ENCODE measurements around the gene ZNF469. TPM values are rescaled to one million over a fixed set of nuclear protein-coding genes. Genes with fewer than 3 reads are reported as not detected.

ZNF469 gene
- total and polyA plus RNA-seq, 2 of the 13 experiments (the other 11 are each of a cell fraction or from before 2014, with no cell fraction given), result not detected

- no peak overlapping the region for H3K4me2 ChIP-seq (ENCODE audit: low read depth, low read length)
- in situ Hi-C loops (cut with HindIII; ENCODE audit: extremely low pct_ligation_motif_present, low pct_unique_long_range_greater_than_20kb), result no loop called here
- no peak overlapping the region for H3K4me3 ChIP-seq (replicated peaks in 1 of 3; ENCODE audit: insufficient read depth in 1 of 3, low read depth in 2 of 3, low read length in 3 of 3)
- FAIRE-seq (no peak), ATAC-seq (no peak), DNase-seq (ENCODE audit: low spot score) (no peak)
- peaks cover 32 to 66% of the 10 kb centered on the region in 2 experiments; a peak in 4 of 5 replicates for H3K27me3 ChIP-seq (ENCODE audit: control insufficient read depth in 1 of 2, insufficient read depth in 2 of 2, low read length in 2 of 2)
- H4K20me1 ChIP-seq (ENCODE audit: insufficient read depth, low read length), result no peaks in the 10 kb centered on the region
- POLR2A ChIA-PET, result no interaction called here
- H3K4me1 ChIP-seq (ENCODE audit: insufficient read depth, low read length), result no peaks in the 10 kb centered on the region
- intact Hi-C loops (cut with micrococcal nuclease; ENCODE audit: unreplicated experiment), result no loop called here
- 51% methylated on average over 19 of the region's 22 CpGs for WGBS (ENCODE audit: low lambda C conversion rate)
- H3K27ac ChIP-seq (ENCODE audit: extremely low read length, insufficient read depth, low read length), result no peak overlapping the region
- CTCF ChIA-PET (ENCODE audit: low intra/inter-chr PET ratio, low total read pairs), result no interaction called here
- no peaks in the 10 kb centered on the region for H3K36me3 ChIP-seq (replicated peaks in 1 of 2; ENCODE audit: control insufficient read depth in 1 of 2, insufficient read depth in 2 of 2, low read length in 2 of 2)
- H2AFZ ChIP-seq (ENCODE audit: low read length), result no peak overlapping the region
- BruUV-seq (replicated peaks), result no TSS peak
- no peaks in the 10 kb centered on the region for H3K79me2 ChIP-seq (ENCODE audit: insufficient read depth, low read length)
- H3K9ac ChIP-seq (ENCODE audit: insufficient read depth, low read depth, low read length), result no peak overlapping the region
- peaks cover 14% of the 10 kb centered on the region for H3K9me3 ChIP-seq (ENCODE audit: low read length)
- TF ChIP-seq, protein P1, sequence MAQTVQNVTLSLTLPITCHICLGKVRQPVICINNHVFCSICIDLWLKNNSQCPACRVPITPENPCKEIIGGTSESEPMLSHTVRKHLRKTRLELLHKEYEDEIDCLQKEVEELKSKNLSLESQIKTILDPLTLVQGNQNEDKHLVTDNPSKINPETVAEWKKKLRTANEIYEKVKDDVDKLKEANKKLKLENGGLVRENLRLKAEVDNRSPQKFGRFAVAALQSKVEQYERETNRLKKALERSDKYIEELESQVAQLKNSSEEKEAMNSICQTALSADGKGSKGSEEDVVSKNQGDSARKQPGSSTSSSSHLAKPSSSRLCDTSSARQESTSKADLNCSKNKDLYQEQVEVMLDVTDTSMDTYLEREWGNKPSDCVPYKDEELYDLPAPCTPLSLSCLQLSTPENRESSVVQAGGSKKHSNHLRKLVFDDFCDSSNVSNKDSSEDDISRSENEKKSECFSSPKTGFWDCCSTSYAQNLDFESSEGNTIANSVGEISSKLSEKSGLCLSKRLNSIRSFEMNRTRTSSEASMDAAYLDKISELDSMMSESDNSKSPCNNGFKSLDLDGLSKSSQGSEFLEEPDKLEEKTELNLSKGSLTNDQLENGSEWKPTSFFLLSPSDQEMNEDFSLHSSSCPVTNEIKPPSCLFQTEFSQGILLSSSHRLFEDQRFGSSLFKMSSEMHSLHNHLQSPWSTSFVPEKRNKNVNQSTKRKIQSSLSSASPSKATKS (CRISPR knock-in tag; IDR thresholded peaks at IDR 0.05), result no peak
- TF ChIP-seq, protein P2, sequence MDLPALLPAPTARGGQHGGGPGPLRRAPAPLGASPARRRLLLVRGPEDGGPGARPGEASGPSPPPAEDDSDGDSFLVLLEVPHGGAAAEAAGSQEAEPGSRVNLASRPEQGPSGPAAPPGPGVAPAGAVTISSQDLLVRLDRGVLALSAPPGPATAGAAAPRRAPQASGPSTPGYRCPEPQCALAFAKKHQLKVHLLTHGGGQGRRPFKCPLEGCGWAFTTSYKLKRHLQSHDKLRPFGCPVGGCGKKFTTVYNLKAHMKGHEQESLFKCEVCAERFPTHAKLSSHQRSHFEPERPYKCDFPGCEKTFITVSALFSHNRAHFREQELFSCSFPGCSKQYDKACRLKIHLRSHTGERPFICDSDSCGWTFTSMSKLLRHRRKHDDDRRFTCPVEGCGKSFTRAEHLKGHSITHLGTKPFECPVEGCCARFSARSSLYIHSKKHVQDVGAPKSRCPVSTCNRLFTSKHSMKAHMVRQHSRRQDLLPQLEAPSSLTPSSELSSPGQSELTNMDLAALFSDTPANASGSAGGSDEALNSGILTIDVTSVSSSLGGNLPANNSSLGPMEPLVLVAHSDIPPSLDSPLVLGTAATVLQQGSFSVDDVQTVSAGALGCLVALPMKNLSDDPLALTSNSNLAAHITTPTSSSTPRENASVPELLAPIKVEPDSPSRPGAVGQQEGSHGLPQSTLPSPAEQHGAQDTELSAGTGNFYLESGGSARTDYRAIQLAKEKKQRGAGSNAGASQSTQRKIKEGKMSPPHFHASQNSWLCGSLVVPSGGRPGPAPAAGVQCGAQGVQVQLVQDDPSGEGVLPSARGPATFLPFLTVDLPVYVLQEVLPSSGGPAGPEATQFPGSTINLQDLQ (CRISPR knock-in tag; IDR thresholded peaks at IDR 0.05), result no peak
- TF ChIP-seq ZNF563 (CRISPR knock-in tag; IDR thresholded peaks at IDR 0.05) (no peak), ZNF646 (CRISPR knock-in tag; IDR thresholded peaks at IDR 0.05) (no peak), ZSCAN22 (CRISPR knock-in tag; IDR thresholded peaks at IDR 0.05) (no peak)
- TF ChIP-seq, protein P3, sequence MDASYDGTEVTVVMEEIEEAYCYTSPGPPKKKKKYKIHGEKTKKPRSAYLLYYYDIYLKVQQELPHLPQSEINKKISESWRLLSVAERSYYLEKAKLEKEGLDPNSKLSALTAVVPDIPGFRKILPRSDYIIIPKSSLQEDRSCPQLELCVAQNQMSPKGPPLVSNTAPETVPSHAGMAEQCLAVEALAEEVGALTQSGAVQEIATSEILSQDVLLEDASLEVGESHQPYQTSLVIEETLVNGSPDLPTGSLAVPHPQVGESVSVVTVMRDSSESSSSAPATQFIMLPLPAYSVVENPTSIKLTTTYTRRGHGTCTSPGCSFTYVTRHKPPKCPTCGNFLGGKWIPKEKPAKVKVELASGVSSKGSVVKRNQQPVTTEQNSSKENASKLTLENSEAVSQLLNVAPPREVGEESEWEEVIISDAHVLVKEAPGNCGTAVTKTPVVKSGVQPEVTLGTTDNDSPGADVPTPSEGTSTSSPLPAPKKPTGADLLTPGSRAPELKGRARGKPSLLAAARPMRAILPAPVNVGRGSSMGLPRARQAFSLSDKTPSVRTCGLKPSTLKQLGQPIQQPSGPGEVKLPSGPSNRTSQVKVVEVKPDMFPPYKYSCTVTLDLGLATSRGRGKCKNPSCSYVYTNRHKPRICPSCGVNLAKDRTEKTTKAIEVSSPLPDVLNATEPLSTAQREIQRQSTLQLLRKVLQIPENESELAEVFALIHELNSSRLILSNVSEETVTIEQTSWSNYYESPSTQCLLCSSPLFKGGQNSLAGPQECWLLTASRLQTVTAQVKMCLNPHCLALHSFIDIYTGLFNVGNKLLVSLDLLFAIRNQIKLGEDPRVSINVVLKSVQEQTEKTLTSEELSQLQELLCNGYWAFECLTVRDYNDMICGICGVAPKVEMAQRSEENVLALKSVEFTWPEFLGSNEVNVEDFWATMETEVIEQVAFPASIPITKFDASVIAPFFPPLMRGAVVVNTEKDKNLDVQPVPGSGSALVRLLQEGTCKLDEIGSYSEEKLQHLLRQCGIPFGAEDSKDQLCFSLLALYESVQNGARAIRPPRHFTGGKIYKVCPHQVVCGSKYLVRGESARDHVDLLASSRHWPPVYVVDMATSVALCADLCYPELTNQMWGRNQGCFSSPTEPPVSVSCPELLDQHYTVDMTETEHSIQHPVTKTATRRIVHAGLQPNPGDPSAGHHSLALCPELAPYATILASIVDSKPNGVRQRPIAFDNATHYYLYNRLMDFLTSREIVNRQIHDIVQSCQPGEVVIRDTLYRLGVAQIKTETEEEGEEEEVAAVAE (CRISPR knock-in tag; IDR thresholded peaks at IDR 0.05; ENCODE audit: borderline replicate concordance), result no peak
- TF ChIP-seq, protein P4, sequence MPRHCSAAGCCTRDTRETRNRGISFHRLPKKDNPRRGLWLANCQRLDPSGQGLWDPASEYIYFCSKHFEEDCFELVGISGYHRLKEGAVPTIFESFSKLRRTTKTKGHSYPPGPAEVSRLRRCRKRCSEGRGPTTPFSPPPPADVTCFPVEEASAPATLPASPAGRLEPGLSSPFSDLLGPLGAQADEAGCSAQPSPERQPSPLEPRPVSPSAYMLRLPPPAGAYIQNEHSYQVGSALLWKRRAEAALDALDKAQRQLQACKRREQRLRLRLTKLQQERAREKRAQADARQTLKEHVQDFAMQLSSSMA (CRISPR knock-in tag; IDR thresholded peaks at IDR 0.05), result no peak
Measured at GRCh38 chr16:88374736-88375135, 8.0 kb upstream of the ZNF469 start.
